GM23338 (cell line): ENCODE results near the gene SPATS2. TPM values are rescaled to one million over a fixed set of nuclear protein-coding genes. Genes with fewer than 3 reads are reported as not detected.

ENCODE experiments used
- ATAC-seq: fragments of 200-7000 bp; cut with Tn5 transposase; 3 replicates; pipeline ENCODE4 v1.9.1; 2020
- DNase-seq: peaks from one replicate; pipeline ENCODE4 v3.0.0-alpha.2; 2015; ENCODE audit warnings: low spot score
- H2AFZ ChIP-seq: fragments of 200-600 bp; sonication (generic); 2 replicates; pipeline ENCODE4 v1.8.0; 2016; ENCODE audit warnings: antibody characterized with exemption, mild to moderate bottlenecking, moderate library complexity
- H3F3A ChIP-seq: fragments of 200-600 bp; sonication (generic); replicated peaks from 2 replicates; pipeline ENCODE4 v1.8.0; 2017; ENCODE audit warnings: antibody characterized with exemption, mixed run types, low read depth
- H3K27ac ChIP-seq: fragments of 200-600 bp; sonication (generic); 2 replicates; pipeline ENCODE4 v1.6.1; 2016; ENCODE audit warnings: low read depth
- H3K27me3 ChIP-seq: fragments of 200-600 bp; sonication (generic); 2 replicates; pipeline ENCODE4 v1.8.0; 2016; ENCODE audit warnings: mild to moderate bottlenecking, mixed run types, moderate library complexity; ENCODE audit not compliant: insufficient read depth
- H3K36me3 ChIP-seq: fragments of 200-600 bp; sonication (generic); 2 replicates; pipeline ENCODE4 v1.8.0; 2016; ENCODE audit warnings: mild to moderate bottlenecking; ENCODE audit not compliant: insufficient read depth
- H3K4me1 ChIP-seq: fragments of 200-600 bp; sonication (generic); 2 replicates; pipeline ENCODE4 v1.8.0; 2016; ENCODE audit warnings: mild to moderate bottlenecking, moderate library complexity; ENCODE audit not compliant: insufficient read depth
- H3K4me2 ChIP-seq: fragments of 200-600 bp; sonication (generic); 2 replicates; pipeline ENCODE4 v1.7.1; 2017; ENCODE audit warnings: mixed run types
- H3K4me3 ChIP-seq: fragments of 200-600 bp; sonication (generic); 2 replicates; pipeline ENCODE4 v1.6.1; 2016; ENCODE audit warnings: mixed run types
- H3K79me2 ChIP-seq: fragments of 200-600 bp; sonication (generic); replicated peaks from 2 replicates; pipeline ENCODE4 v1.8.0; 2017; ENCODE audit warnings: mild to moderate bottlenecking; ENCODE audit not compliant: insufficient read depth
- H3K9me2 ChIP-seq: fragments of 200-600 bp; sonication (generic); 2 replicates; pipeline ENCODE4 v1.8.0; 2017; ENCODE audit not compliant: insufficient read depth
- H4K20me1 ChIP-seq: fragments of 200-600 bp; sonication (generic); replicated peaks from 2 replicates; pipeline ENCODE4 v1.8.0; 2017; ENCODE audit warnings: mild to moderate bottlenecking; ENCODE audit not compliant: insufficient read depth
- H3K27ac Mint-ChIP-seq: 2 replicates; pipeline ENCODE4 v1.8.0; 2020; ENCODE audit warnings: inconsistent platforms, mild to moderate bottlenecking, moderate library complexity, mixed read lengths
- H3K27me3 Mint-ChIP-seq: 3 replicates; pipeline ENCODE4 v1.8.0; 2022; ENCODE audit warnings: low read depth, mild to moderate bottlenecking, moderate library complexity, mixed read lengths, inconsistent platforms; ENCODE audit not compliant: insufficient read depth, poor library complexity
- H3K36me3 Mint-ChIP-seq: 3 replicates; pipeline ENCODE4 v1.8.0; 2021; ENCODE audit warnings: low read depth, mild to moderate bottlenecking, inconsistent platforms, moderate library complexity, mixed read lengths
- H3K4me1 Mint-ChIP-seq: 3 replicates; pipeline ENCODE4 v1.8.0; 2020; ENCODE audit warnings: mild to moderate bottlenecking, inconsistent platforms, mixed read lengths
- H3K4me3 Mint-ChIP-seq: 3 replicates; pipeline ENCODE4 v1.8.0; 2021; ENCODE audit warnings: moderate library complexity, mild to moderate bottlenecking, inconsistent platforms, mixed read lengths
- H3K9me3 Mint-ChIP-seq: 3 replicates; pipeline ENCODE4 v1.8.0; 2020; ENCODE audit warnings: moderate library complexity, mild to moderate bottlenecking, inconsistent platforms, mixed read lengths
- CREB1 ChIP-seq: fragments of 250-450 bp; sonication (Bioruptor Pico); IDR thresholded peaks from 2 replicates; pipeline ENCODE4 v1.5.0; 2020; ENCODE audit warnings: low read depth, mild to moderate bottlenecking, moderate library complexity
- CTCF ChIP-seq, 2 experiments: fragments of 200-600 bp in 1 of 2; sonication (generic) in 1 of 2; conservative IDR thresholded peaks; 2 replicates each; pipeline versions ENCODE4 v1.5.1 to v1.6.1; 2016 to 2017; ENCODE audit warnings: antibody characterized with exemption in 2 of 2, low read depth in 2 of 2, mild to moderate bottlenecking in 2 of 2, moderate library complexity in 1 of 2
- ETS1 ChIP-seq: IDR thresholded peaks from 2 replicates; pipeline ENCODE4 v1.6.1; 2016; ENCODE audit warnings: antibody characterized with exemption
- EZH2 ChIP-seq: fragments of 200-600 bp; sonication (generic); IDR thresholded peaks from one replicate; pipeline ENCODE4 v1.8.0; 2017; ENCODE audit warnings: antibody characterized with exemption, mild to moderate bottlenecking, low read depth; ENCODE audit not compliant: unreplicated experiment
- EZH2phosphoT487 ChIP-seq: fragments of 200-600 bp; sonication (generic); IDR thresholded peaks from one replicate; pipeline ENCODE4 v1.8.1; 2018; ENCODE audit warnings: antibody characterized with exemption; ENCODE audit not compliant: unreplicated experiment
- JUNB ChIP-seq: IDR thresholded peaks from one replicate; pipeline ENCODE4 v1.6.1; 2016; ENCODE audit warnings: antibody characterized with exemption; ENCODE audit not compliant: unreplicated experiment
- NANOG ChIP-seq: IDR thresholded peaks from 2 replicates; pipeline ENCODE4 v1.6.1; 2016; ENCODE audit warnings: antibody characterized with exemption, borderline replicate concordance
- POLR2AphosphoS5 ChIP-seq: IDR thresholded peaks from 2 replicates; pipeline ENCODE4 v1.6.1; 2016; ENCODE audit warnings: antibody characterized with exemption, low read depth
- REST ChIP-seq: IDR thresholded peaks from one replicate; pipeline ENCODE4 v1.6.1; 2018; ENCODE audit warnings: antibody characterized with exemption; ENCODE audit not compliant: unreplicated experiment
- STAT1 ChIP-seq: IDR thresholded peaks from one replicate; pipeline ENCODE4 v1.6.1; 2016; ENCODE audit warnings: antibody characterized with exemption; ENCODE audit not compliant: unreplicated experiment
- ZNF114 ChIP-seq: fragments of 250-450 bp; sonication (Bioruptor Pico); IDR thresholded peaks from 2 replicates; pipeline ENCODE4 v1.5.0; 2020; ENCODE audit warnings: mild to moderate bottlenecking, moderate library complexity
- ZNF331 ChIP-seq: fragments of 250-450 bp; sonication (Bioruptor Pico); IDR thresholded peaks from 2 replicates; pipeline ENCODE4 v1.5.0; 2020; ENCODE audit warnings: low read depth, mild to moderate bottlenecking, moderate library complexity
- polyA plus RNA-seq: library from polyadenylated mRNA; unstranded; fragments of >200 nt; fragmentation: Nextera tagmentation; extraction: Ambion mirVana; gene quantifications from 2 replicates; pipeline ENCODE4 v1.2.1, GENCODE V29; 2016
- total RNA-seq: library from RNA; depleted of rRNA; stranded (reverse); fragments of >200 nt; shearing (Covaris generic); gene quantifications from 2 replicates; pipeline ENCODE4 v1.2.3, GENCODE V29; 2014
- TF ChIP-seq, protein P1 (sequence below): fragments of 250-450 bp; sonication (Bioruptor Pico); IDR thresholded peaks from 2 replicates; pipeline ENCODE4 v1.5.0; 2020; ENCODE audit warnings: mild to moderate bottlenecking, moderate library complexity

SPATS2 gene
- total and polyA plus RNA-seq, 2 experiments from 2014 or later, result 20.6 to 61.0 TPM

- Mint-ChIP-seq H3K4me3 (no peak overlapping the region; the same call in 2 of the 3 replicates), H3K27ac (no peak overlapping the region), H3K36me3 (no peaks in the 10 kb centered on the region), H3K27me3 (peaks cover 92% of the 10 kb centered on the region), H3K9me3 (no peaks in the 10 kb centered on the region; the same call in 2 of the 3 replicates), H3K4me1 (peaks cover 37% of the 10 kb centered on the region)
- Histone ChIP-seq H3K27ac (no peak overlapping the region), H3K9me2 (no peaks in the 10 kb centered on the region), H3K4me3 (no peak overlapping the region), H4K20me1 (peaks cover 4% of the 10 kb centered on the region; the same call in 1 of the 2 replicates), H3K36me3 (no peaks in the 10 kb centered on the region), H3K27me3 (peaks cover 100% of the 10 kb centered on the region), H3K4me2 (no peak overlapping the region), H3K79me2 (no peaks in the 10 kb centered on the region), H3K4me1 (peaks cover 20% of the 10 kb centered on the region; the same call in 1 of the 2 replicates), H2AFZ (no peak overlapping the region), H3F3A (no peaks in the 10 kb centered on the region)
- DNase-seq (no peak), ATAC-seq (no peak)
- TF ChIP-seq ZNF331 (CRISPR knock-in tag) (no peak), EZH2phosphoT487 (no peak), REST (no peak), POLR2AphosphoS5 (no peak), EZH2 (no peak), JUNB (no peak), NANOG (no peak), STAT1 (no peak), CREB1 (CRISPR knock-in tag) (no peak), ZNF114 (CRISPR knock-in tag) (no peak), ETS1 (no peak), CTCF (conservative IDR thresholded peaks at IDR 0.05; ENCODE audit: low read depth in 2 of 2) (no peak)
- TF ChIP-seq, protein P1, sequence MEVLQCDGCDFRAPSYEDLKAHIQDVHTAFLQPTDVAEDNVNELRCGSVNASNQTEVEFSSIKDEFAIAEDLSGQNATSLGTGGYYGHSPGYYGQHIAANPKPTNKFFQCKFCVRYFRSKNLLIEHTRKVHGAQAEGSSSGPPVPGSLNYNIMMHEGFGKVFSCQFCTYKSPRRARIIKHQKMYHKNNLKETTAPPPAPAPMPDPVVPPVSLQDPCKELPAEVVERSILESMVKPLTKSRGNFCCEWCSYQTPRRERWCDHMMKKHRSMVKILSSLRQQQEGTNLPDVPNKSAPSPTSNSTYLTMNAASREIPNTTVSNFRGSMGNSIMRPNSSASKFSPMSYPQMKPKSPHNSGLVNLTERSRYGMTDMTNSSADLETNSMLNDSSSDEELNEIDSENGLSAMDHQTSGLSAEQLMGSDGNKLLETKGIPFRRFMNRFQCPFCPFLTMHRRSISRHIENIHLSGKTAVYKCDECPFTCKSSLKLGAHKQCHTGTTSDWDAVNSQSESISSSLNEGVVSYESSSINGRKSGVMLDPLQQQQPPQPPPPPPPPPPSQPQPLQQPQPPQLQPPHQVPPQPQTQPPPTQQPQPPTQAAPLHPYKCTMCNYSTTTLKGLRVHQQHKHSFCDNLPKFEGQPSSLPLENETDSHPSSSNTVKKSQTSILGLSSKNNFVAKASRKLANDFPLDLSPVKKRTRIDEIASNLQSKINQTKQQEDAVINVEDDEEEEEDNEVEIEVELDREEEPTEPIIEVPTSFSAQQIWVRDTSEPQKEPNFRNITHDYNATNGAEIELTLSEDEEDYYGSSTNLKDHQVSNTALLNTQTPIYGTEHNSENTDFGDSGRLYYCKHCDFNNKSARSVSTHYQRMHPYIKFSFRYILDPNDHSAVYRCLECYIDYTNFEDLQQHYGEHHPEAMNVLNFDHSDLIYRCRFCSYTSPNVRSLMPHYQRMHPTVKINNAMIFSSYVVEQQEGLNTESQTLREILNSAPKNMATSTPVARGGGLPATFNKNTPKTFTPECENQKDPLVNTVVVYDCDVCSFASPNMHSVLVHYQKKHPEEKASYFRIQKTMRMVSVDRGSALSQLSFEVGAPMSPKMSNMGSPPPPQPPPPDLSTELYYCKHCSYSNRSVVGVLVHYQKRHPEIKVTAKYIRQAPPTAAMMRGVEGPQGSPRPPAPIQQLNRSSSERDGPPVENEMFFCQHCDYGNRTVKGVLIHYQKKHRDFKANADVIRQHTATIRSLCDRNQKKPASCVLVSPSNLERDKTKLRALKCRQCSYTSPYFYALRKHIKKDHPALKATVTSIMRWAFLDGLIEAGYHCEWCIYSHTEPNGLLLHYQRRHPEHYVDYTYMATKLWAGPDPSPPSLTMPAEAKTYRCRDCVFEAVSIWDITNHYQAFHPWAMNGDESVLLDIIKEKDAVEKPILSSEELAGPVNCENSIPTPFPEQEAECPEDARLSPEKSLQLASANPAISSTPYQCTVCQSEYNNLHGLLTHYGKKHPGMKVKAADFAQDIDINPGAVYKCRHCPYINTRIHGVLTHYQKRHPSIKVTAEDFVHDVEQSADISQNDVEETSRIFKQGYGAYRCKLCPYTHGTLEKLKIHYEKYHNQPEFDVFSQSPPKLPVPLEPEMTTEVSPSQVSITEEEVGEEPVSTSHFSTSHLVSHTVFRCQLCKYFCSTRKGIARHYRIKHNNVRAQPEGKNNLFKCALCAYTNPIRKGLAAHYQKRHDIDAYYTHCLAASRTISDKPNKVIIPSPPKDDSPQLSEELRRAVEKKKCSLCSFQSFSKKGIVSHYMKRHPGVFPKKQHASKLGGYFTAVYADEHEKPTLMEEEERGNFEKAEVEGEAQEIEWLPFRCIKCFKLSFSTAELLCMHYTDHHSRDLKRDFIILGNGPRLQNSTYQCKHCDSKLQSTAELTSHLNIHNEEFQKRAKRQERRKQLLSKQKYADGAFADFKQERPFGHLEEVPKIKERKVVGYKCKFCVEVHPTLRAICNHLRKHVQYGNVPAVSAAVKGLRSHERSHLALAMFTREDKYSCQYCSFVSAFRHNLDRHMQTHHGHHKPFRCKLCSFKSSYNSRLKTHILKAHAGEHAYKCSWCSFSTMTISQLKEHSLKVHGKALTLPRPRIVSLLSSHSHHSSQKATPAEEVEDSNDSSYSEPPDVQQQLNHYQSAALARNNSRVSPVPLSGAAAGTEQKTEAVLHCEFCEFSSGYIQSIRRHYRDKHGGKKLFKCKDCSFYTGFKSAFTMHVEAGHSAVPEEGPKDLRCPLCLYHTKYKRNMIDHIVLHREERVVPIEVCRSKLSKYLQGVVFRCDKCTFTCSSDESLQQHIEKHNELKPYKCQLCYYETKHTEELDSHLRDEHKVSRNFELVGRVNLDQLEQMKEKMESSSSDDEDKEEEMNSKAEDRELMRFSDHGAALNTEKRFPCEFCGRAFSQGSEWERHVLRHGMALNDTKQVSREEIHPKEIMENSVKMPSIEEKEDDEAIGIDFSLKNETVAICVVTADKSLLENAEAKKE (CRISPR knock-in tag), result no peak
Observed at GRCh38 chr12:49541911-49542505, 174.7 kb downstream of the SPATS2 start.
